Trophoblast cell (in vitro differentiated cells and primary cell): ENCODE results near the gene DNLZ.

Experiments
- DNase-seq, 2 donors: peaks; one replicate each; pipeline ENCODE4 v3.0.0-alpha.2; 2016
- H2AFZ ChIP-seq: 2 replicates; pipeline ENCODE4 v1.6.1; 2013; ENCODE audit warnings: low read length, moderate library complexity, mild to moderate bottlenecking; ENCODE audit not compliant: insufficient read depth, poor library complexity
- H2AK5ac ChIP-seq: 2 replicates; pipeline ENCODE4 v1.6.1; 2013; ENCODE audit warnings: mild to moderate bottlenecking, low read length
- H2BK120ac ChIP-seq: 2 replicates; pipeline ENCODE4 v1.6.1; 2013; ENCODE audit warnings: low read length, mild to moderate bottlenecking, moderate library complexity; ENCODE audit not compliant: insufficient read depth, poor library complexity
- H2BK12ac ChIP-seq: 2 replicates; pipeline ENCODE4 v1.6.1; 2013; ENCODE audit warnings: mild to moderate bottlenecking, low read length, moderate library complexity
- H2BK5ac ChIP-seq: 2 replicates; pipeline ENCODE4 v1.6.1; 2013; ENCODE audit warnings: low read length, low read depth, moderate library complexity, mild to moderate bottlenecking; ENCODE audit not compliant: poor library complexity
- H3K14ac ChIP-seq: 2 replicates; pipeline ENCODE4 v1.6.1; 2013; ENCODE audit warnings: mild to moderate bottlenecking, low read length
- H3K18ac ChIP-seq: 2 replicates; pipeline ENCODE4 v1.6.1; 2013; ENCODE audit warnings: mild to moderate bottlenecking, low read length
- H3K23ac ChIP-seq: 2 replicates; pipeline ENCODE4 v1.6.1; 2013; ENCODE audit warnings: low read length
- H3K27ac ChIP-seq: 2 replicates; pipeline ENCODE4 v1.5.1; 2013; ENCODE audit warnings: low read depth, mild to moderate bottlenecking, inconsistent platforms, low read length, moderate library complexity
- H3K27me3 ChIP-seq: 2 replicates; pipeline ENCODE4 v1.6.1; 2013; ENCODE audit warnings: inconsistent platforms, mild to moderate bottlenecking, low read length, moderate library complexity; ENCODE audit not compliant: insufficient read depth
- H3K36me3 ChIP-seq, 2 experiments: 1 replicate in 1 of 2; 2 replicates in 1 of 2; pipeline ENCODE4 v1.6.1; 2013; ENCODE audit warnings: low read length in 2 of 2, mild to moderate bottlenecking in 2 of 2, moderate library complexity in 1 of 2; ENCODE audit not compliant: insufficient read depth in 2 of 2, control insufficient read depth in 1 of 2
- H3K4ac ChIP-seq: 2 replicates; pipeline ENCODE4 v1.6.1; 2013; ENCODE audit warnings: low read depth, mild to moderate bottlenecking, low read length, moderate library complexity
- H3K4me1 ChIP-seq, 2 experiments: 1 replicate in 1 of 2; 2 replicates in 1 of 2; pipeline ENCODE4 v1.6.1; 2013; ENCODE audit warnings: low read length in 2 of 2, mild to moderate bottlenecking in 2 of 2, moderate library complexity in 1 of 2; ENCODE audit not compliant: insufficient read depth in 2 of 2, control insufficient read depth in 1 of 2
- H3K4me2 ChIP-seq: 2 replicates; pipeline ENCODE4 v1.6.1; 2013; ENCODE audit warnings: inconsistent platforms, mild to moderate bottlenecking, low read length, moderate library complexity
- H3K4me3 ChIP-seq: 2 replicates; pipeline ENCODE4 v1.5.1; 2013; ENCODE audit warnings: mild to moderate bottlenecking, low read depth, low read length, inconsistent platforms
- H3K79me1 ChIP-seq: one replicate; pipeline ENCODE4 v1.6.1; 2013; ENCODE audit warnings: low read length
- H3K79me2 ChIP-seq: 2 replicates; pipeline ENCODE4 v1.6.1; 2013; ENCODE audit warnings: low read length, mild to moderate bottlenecking; ENCODE audit not compliant: control insufficient read depth, insufficient read depth, poor library complexity
- H3K9ac ChIP-seq: 2 replicates; pipeline ENCODE4 v1.6.1; 2013; ENCODE audit warnings: mild to moderate bottlenecking, low read length
- H3K9me3 ChIP-seq: 2 replicates; pipeline ENCODE4 v1.6.1; 2013; ENCODE audit warnings: low read depth, mild to moderate bottlenecking, control low read depth, inconsistent platforms, low read length; ENCODE audit not compliant: insufficient read depth
- H4K12ac ChIP-seq: 2 replicates; pipeline ENCODE4 v1.6.1; 2013; ENCODE audit warnings: low read depth, mild to moderate bottlenecking, low read length, moderate library complexity
- H4K8ac ChIP-seq: 2 replicates; pipeline ENCODE4 v1.6.1; 2013; ENCODE audit warnings: low read depth, mild to moderate bottlenecking, low read length, moderate library complexity
- H4K91ac ChIP-seq: one replicate; pipeline ENCODE4 v1.6.1; 2013; ENCODE audit warnings: low read depth, mild to moderate bottlenecking, low read length, moderate library complexity
- WGBS: extraction: QIAGEN DNeasy Blood & Tissue Kit; methylation state at CpG from one replicate; pipeline ENCODE4 v1.1.7; 2013; ENCODE audit warnings: missing lambda C conversion rate; ENCODE audit not compliant: insufficient read length, insufficient coverage; ENCODE audit errors: extremely low coverage; 5-methylcytosine and 5-hydroxymethylcytosine counted together

Gene DNLZ

DNA sequence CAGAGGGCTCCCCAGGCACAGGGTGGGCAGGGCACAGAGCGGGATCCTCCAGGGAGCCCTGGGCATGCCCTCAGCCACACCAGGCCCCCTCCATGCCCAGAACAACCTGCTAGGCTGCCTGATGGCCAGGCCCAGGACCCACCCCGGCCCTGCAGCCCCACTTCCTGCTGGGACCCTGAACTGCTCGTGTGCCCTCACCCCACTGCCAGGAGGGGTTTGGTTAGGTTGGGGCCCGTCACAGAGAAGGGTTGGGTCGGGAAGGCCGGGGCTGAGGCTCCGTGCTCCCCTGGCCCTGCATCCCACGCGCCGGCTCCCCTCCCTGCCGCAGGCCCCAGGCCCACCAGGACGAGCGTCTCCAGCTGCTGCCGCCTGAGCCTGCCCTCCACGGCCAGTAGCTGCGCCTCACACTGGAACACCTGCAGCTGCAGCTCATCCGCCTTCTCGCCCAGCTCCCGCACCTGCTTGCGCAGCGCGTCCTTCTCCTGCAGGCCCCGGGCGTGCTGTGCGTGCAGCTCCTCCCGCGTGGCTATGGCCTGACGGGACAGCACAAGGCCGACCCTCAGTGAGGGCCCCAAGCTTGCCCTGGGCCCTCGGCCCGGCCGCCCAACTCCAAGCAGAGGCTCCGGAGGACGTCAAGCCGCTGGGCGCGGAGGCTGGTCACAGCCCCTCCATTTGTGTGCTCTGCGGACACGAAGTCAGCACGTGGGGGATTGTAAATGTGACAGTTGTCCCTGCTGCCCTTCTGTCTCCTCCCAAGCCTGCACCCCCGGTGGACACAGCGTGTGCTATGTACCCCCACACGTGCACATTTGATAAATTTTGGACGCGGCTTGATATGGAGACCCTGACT, 4.0 kb upstream of the DNLZ start:
- Histone ChIP-seq H4K8ac (no peak overlapping the region), H3K4me3 (no peak overlapping the region), H2BK120ac (no peak overlapping the region), H3K36me3 (no peaks in the 10 kb centered on the region), H3K9me3 (no peaks in the 10 kb centered on the region), H2AK5ac (no peak overlapping the region), H3K27ac (no peak overlapping the region), H2BK5ac (no peak overlapping the region), H3K9ac (no peak overlapping the region), H3K23ac (no peak overlapping the region), H2BK12ac (no peak overlapping the region), H3K4ac (no peak overlapping the region), H3K79me1 (peaks cover 7% of the 10 kb centered on the region), H3K18ac (no peak overlapping the region), H3K27me3 (no peaks in the 10 kb centered on the region), H3K79me2 (peaks cover 2% of the 10 kb centered on the region), H3K14ac (no peak overlapping the region), H3K4me2 (no peak overlapping the region), H3K4me1 (peaks cover 6 to 14% of the 10 kb centered on the region in 2 experiments), H2AFZ (no peak overlapping the region), H4K91ac (no peak overlapping the region), H4K12ac (no peak overlapping the region)
- WGBS = no CpG with 5 or more reads among the region's 45 CpGs
- DNase-seq = no peak

GRCh38 chr9:136366826-136367225, 3.3 kb upstream of the DNLZ start:
- H3K9ac ChIP-seq = no peak overlapping the region
- H2AK5ac ChIP-seq = no peak overlapping the region
- no peak overlapping the region for H3K23ac ChIP-seq
- no peaks in the 10 kb centered on the region for H3K9me3 ChIP-seq
- H3K4me2 ChIP-seq = no peak overlapping the region
- peaks cover 2% of the 10 kb centered on the region for H3K79me2 ChIP-seq
- H3K4ac ChIP-seq = no peak overlapping the region
- H4K8ac ChIP-seq = no peak overlapping the region
- H3K18ac ChIP-seq = no peak overlapping the region
- H3K14ac ChIP-seq = no peak overlapping the region
- no peak overlapping the region for H2BK12ac ChIP-seq
- H3K4me3 ChIP-seq = no peak overlapping the region
- no peak for DNase-seq
- H2AFZ ChIP-seq = no peak overlapping the region
- H2BK120ac ChIP-seq = no peak overlapping the region
- H3K27me3 ChIP-seq = no peaks in the 10 kb centered on the region
- H3K79me1 ChIP-seq = peaks cover 3% of the 10 kb centered on the region
- H4K12ac ChIP-seq = no peak overlapping the region
- H4K91ac ChIP-seq = no peak overlapping the region
- no peak overlapping the region for H2BK5ac ChIP-seq
- no peak overlapping the region for H3K27ac ChIP-seq
- H3K36me3 ChIP-seq = no peaks in the 10 kb centered on the region
- H3K4me1 ChIP-seq = peaks cover 5 to 10% of the 10 kb centered on the region in 2 experiments
- no CpG with 5 or more reads among the region's 9 CpGs for WGBS

GRCh38 chr9:136365775-136366222, 2.3 kb upstream of the DNLZ start:
- no peak overlapping the region for H3K4me3 ChIP-seq
- WGBS = no CpG with 5 or more reads among the region's 9 CpGs
- no peaks in the 10 kb centered on the region for H3K27me3 ChIP-seq
- H4K91ac ChIP-seq = no peak overlapping the region
- peaks cover 3% of the 10 kb centered on the region for H3K79me1 ChIP-seq
- H3K18ac ChIP-seq = no peak overlapping the region
- no peak overlapping the region for H2BK12ac ChIP-seq
- peaks cover 2% of the 10 kb centered on the region for H3K79me2 ChIP-seq
- no peak overlapping the region for H4K12ac ChIP-seq
- no peaks in the 10 kb centered on the region for H3K9me3 ChIP-seq
- H2BK120ac ChIP-seq = no peak overlapping the region
- no peak overlapping the region for H3K23ac ChIP-seq
- no peak overlapping the region for H3K27ac ChIP-seq
- no peak for DNase-seq
- no peaks in the 10 kb centered on the region for H3K36me3 ChIP-seq
- no peak overlapping the region for H2BK5ac ChIP-seq
- H3K9ac ChIP-seq = no peak overlapping the region
- no peak overlapping the region for H2AK5ac ChIP-seq
- H2AFZ ChIP-seq = no peak overlapping the region
- no peak overlapping the region for H3K14ac ChIP-seq
- peaks cover 8 to 14% of the 10 kb centered on the region in 2 experiments for H3K4me1 ChIP-seq
- no peak overlapping the region for H3K4me2 ChIP-seq
- H4K8ac ChIP-seq = no peak overlapping the region
- no peak overlapping the region for H3K4ac ChIP-seq

DNA sequence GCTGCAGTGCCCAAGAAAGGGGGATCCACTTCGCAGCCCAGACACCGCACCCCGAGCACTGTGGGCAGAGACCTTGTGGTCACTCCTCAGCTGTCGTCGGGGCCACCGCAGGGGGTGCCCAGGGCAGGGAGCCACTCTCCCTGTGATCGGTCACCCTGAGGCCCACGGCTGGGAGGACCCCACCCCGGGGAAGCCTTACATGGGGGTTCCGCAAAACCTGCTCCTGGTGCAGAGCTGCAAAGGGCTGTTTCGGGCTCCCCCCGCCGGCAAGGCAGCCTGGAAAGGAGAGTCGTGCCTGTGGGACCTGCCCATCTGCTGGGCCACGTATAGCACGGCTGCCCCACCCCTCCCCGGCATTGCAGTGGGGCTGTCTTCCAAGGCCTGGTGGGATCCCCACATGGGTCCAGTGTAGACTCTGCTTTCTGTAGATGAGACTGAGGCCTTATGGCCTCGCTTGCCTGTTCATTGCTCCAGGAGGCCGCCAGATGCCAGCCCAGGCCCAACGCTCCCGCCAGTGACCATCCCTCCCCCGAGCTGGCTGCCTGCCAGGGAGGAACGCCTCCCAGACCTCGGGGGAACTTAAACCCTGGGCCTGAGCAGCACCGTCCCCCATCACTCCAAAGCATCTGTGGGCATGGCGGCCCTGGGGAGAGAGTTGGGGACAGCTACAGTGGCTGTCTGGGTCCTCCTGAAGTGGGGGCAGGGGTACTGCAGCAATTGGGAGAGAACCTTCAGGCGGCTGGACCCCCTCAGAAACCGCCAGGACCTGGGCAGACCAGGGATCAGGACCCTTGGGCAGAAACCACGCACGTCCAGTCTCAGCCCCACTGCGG, 1.6 kb upstream of the DNLZ start:
- Histone ChIP-seq H3K9ac (no peak overlapping the region), H3K36me3 (no peaks in the 10 kb centered on the region), H2BK12ac (no peak overlapping the region), H3K23ac (no peak overlapping the region), H3K14ac (no peak overlapping the region), H3K79me2 (peaks cover 2% of the 10 kb centered on the region), H2BK5ac (no peak overlapping the region), H2AFZ (no peak overlapping the region), H4K12ac (no peak overlapping the region), H3K27me3 (no peaks in the 10 kb centered on the region), H3K18ac (no peak overlapping the region), H3K79me1 (peaks cover 3% of the 10 kb centered on the region), H3K9me3 (no peaks in the 10 kb centered on the region), H4K91ac (no peak overlapping the region), H3K4me2 (no peak overlapping the region), H3K4me3 (no peak overlapping the region), H3K27ac (no peak overlapping the region), H3K4me1 (peaks cover 8 to 14% of the 10 kb centered on the region in 2 experiments), H3K4ac (no peak overlapping the region), H2AK5ac (no peak overlapping the region), H4K8ac (no peak overlapping the region), H2BK120ac (no peak overlapping the region)
- WGBS = no CpG with 5 or more reads among the region's 31 CpGs
- DNase-seq = no peak
